ENCODE data around the gene ABTB2. TPM values are rescaled to one million over a fixed set of nuclear protein-coding genes. Genes with fewer than 3 reads are reported as not detected.

The ABTB2 gene
- total and polyA plus RNA-seq, 2 of the 8 experiments (the other 6 are each of a cell fraction or from before 2014, with no cell fraction given): 7.7 to 10.2 TPM

DNA sequence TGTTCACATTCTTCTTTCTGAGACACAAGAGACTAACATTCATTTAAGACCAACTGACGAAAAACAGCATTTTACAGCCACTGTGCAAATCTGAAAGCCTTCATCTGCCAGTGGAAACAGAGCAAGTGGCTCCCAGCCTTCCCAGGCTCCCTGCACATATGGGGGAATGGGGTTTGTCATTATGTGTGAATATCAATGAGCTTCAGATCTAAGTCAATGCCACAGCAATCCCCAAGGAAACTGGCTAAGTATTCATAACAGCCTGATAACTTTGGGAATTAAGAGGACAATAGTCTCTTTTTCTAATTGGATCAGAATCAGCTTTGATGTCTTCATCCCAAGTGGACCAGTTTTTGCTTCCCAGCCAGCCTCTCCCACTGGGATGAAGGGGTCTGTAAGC is 66.9 kb downstream of the ABTB2 start:
- Histone ChIP-seq H4K20me1 (replicated peaks in 1 of 2; ENCODE audit: control insufficient read depth in 1 of 2, insufficient read depth in 2 of 2, low read length in 2 of 2) (peaks cover 0 to under 1% of the 10 kb centered on the region in 2 experiments), H3K4ac (replicated peaks; ENCODE audit: insufficient read length, low read depth, low read length) (no peak overlapping the region), H2BK12ac (ENCODE audit: low read depth, low read length) (no peak overlapping the region), H3K4me2 (ENCODE audit: insufficient read depth in 1 of 2, low read depth in 2 of 2, low read length in 2 of 2) (no peak overlapping the region), H2AFZ (ENCODE audit: low read length) (no peak overlapping the region), H3K4me3 (ENCODE audit: extremely low read depth in 1 of 4, insufficient read depth in 2 of 4, low read depth in 3 of 4, low read length in 4 of 4) (no peak overlapping the region), H3K9me3 (ENCODE audit: insufficient read depth in 2 of 2, low read depth in 1 of 2, low read length in 1 of 2) (no peaks in the 10 kb centered on the region), H3K79me1 (ENCODE audit: low read depth, low read length) (peaks cover 3% of the 10 kb centered on the region; the same call in 1 of the 2 replicates), H4K5ac (ENCODE audit: insufficient read length, low read depth, low read length) (no peak overlapping the region), H3K23ac (ENCODE audit: insufficient read length) (no peak overlapping the region), H3K4me1 (replicated peaks in 1 of 4; ENCODE audit: control insufficient read depth in 3 of 4, insufficient read depth in 4 of 4, low read length in 3 of 4) (no peaks in the 10 kb centered on the region), H3K14ac (ENCODE audit: insufficient read length) (no peak overlapping the region), H3K9ac (replicated peaks in 1 of 4; ENCODE audit: extremely low read depth in 1 of 4, low read depth in 3 of 4, low read length in 3 of 4) (no peak overlapping the region), H2BK120ac (replicated peaks; ENCODE audit: low read depth, low read length) (no peak overlapping the region), H4K91ac (replicated peaks; ENCODE audit: insufficient read length, low read length) (no peak overlapping the region), H3K79me2 (ENCODE audit: control insufficient read depth in 1 of 2, insufficient read depth in 2 of 2, low read length in 2 of 2) (no peaks in the 10 kb centered on the region; a peak in 1 of 4 replicates), H2AK5ac (ENCODE audit: low read depth, low read length) (no peak overlapping the region), H3K56ac (replicated peaks; ENCODE audit: insufficient read length, low read depth, low read length) (no peak overlapping the region), H2BK15ac (ENCODE audit: low read length) (no peak overlapping the region), H2BK20ac (ENCODE audit: low read length) (no peak overlapping the region), H3K27me3 (replicated peaks in 1 of 4; ENCODE audit: control insufficient read depth in 3 of 4, extremely low read depth in 1 of 4, insufficient read depth in 3 of 4, low read length in 3 of 4) (no peaks in the 10 kb centered on the region), H3K27ac (ENCODE audit: low read depth, low read length) (no peak overlapping the region), H4K8ac (ENCODE audit: extremely low read depth, insufficient read depth, low read length) (no peak overlapping the region), H3K23me2 (ENCODE audit: low read depth, low read length) (no peaks in the 10 kb centered on the region), H3K36me3 (ENCODE audit: control insufficient read depth in 2 of 4, insufficient read depth in 4 of 4, low read length in 3 of 4) (no peaks in the 10 kb centered on the region), H2BK5ac (ENCODE audit: low read depth, low read length) (no peak overlapping the region), H3K18ac (ENCODE audit: extremely low read depth, low read length) (no peak overlapping the region)
- ChIA-PET POLR2A (ENCODE audit: partially characterized antibody) (no interaction called here), CTCF (ENCODE audit: partially characterized antibody) (interaction anchor here (0.6 to 2.5 kb wide), 4 partner anchors 8 to 141 kb away, joined by 3 to 8 read pairs (median 5); no protein-coding TSS in a partner anchor)
- 0% methylated on average over 1 of the region's 1 CpG; no CpG with 5 or more reads in 1 of the 2 experiments for WGBS, 2 experiments (ENCODE audit: extremely low coverage in 1 of 2, insufficient coverage in 1 of 2, insufficient read length in 1 of 2, insufficient replicate concordance in 2 of 2, low coverage in 1 of 2, low lambda C conversion rate in 2 of 2, missing lambda C conversion rate in 1 of 2)
- no peak for FAIRE-seq
- no peak for DNase-seq (ENCODE audit: low read depth in 1 of 2, low spot score in 2 of 2)
- TF ChIP-seq FOSL1 (IDR thresholded peaks at IDR 0.05; ENCODE audit: insufficient read depth, low read depth, low read length) (no peak), RFX5 (IDR thresholded peaks at IDR 0.05; ENCODE audit: borderline replicate concordance, low read depth, low read length) (no peak), SRF (IDR thresholded peaks at IDR 0.05; ENCODE audit: low read depth, low read length) (no peak), PHF8 (conservative IDR thresholded peaks at IDR 0.05; ENCODE audit: low read depth, low read length) (no peak), RXRA (IDR thresholded peaks at IDR 0.05; ENCODE audit: insufficient read depth, low read depth, low read length) (no peak)
